Hepatic stellate cell (primary cell): Measurements from ENCODE around the gene FAM120AOS.

Experiments
- DNase-seq: peaks from one replicate; pipeline ENCODE4 v3.0.0; 2011; ENCODE audit warnings: low spot score

FAM120AOS gene

DNA sequence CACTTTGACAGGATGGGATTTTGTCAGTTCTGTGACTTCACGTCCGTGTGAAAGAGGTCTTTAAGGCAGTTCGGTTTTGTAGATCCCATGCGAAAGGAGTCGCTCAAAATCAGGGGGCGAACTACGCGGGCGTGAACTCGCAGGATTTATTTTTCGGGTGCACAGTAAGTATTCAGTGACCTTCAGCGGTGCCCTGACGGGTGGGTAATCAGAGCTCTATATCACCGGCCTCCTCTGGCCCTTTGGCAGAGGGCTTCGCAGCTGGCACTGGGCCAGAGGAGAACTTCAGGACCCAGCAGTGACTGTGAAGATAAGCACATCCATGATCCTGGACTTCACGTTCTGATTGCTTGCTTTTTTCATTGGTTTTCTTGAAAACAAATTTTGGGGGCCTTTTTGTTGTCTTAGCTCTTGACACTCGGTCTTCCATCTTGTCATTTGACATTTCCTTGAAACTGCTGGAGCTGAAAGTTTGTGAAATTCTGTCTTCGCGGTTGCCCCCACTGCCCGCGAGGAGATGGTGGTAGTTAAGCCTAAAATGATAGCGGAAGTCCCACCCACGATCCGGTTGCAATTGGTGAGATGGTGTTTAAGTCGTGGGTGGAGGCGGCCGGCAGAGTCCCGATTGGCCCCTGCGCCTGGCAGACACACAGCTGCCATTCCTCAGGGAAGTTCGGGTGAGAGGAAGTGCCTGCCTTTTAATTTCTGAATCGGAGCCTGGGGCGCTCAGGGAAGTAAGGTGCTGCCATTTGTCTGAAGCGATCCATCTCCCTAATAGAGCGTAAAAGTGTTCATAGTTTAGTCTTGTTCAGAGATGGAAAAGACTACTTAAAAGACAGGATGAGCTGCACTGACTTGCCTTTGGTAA is at the start of gene FAM120AOS:
Gene FAM120AOS, minus strand, starts transcription at position 535 of the 868 bp plus-strand sequence. CDS start 872 bp downstream, outside the sequence.
- DNase-seq, result peak; percentile 94

DNA sequence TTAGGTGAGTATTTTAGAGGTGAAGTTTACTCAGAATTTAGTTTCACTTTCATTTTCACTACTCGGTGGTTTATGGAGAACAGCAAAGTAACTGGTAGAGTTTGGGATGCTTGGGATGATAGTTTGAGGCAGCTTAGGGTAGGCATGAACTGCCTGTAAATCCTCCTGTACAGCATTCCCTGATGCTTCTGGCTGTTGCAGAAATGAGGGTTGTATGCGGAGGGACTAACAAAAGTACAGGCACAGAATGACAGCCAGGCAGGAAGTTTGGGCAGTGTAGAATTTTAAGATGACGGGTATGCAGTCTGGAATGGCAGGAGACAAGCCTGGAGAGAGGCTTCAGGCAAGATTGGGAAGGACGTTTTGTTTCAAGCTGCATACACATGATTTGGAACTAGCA is 48.0 kb upstream of the FAM120AOS start:
- DNase-seq, result peak; percentile 57

DNA sequence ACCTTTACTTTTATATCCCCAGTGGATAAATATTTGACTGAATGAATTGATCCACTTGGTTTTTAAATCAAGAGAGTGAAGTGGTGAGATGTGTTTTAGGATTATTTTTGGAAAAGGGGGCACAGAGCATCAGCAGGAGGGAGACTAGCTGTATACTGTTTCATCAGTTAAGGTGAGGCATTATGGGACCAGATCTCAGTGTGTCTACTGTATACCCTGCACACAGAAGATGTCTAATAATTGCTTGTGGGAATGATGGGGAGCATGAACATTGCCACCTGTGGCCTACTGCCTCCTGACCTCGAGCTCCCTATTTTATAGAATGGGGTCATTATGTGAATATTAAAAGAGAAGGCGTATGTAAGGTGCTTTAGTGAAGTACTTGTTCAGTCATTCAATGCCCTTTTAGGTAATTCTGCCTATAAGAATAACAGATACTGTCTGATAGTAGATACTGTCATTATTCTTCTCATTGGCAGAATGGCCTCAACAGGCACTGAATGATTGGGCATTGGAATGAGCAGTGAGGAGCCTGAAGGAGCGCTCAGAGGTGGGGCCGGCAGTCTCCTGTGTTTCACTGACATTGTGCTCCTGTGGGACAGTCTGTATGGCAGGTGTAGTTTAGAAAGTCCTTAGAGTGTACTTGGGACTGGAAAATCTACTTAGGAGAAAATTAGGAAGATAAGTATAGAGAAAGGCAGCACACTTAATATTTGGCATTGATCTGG is 47.4 kb upstream of the FAM120AOS start:
- peak; percentile 33 for DNase-seq

DNA sequence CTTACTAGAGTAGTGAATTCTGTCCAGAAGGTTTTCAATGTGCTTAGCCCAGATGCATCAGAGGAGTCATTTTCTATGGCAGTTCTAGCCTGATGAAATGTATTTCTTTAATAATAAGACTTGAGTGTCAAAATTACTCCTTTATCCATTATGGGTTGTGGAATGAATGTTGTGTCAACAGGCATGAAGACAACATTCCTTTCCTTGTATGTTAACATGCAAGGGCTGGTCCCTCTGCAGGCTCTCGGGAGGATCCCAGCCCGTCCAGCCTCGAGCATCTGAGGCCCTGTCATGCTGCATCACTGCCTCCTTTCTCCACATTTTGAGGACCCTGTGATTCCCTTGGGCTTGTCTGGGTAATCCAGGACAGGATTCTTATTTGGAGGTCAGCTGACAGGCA is 42.9 kb upstream of the FAM120AOS start:
- DNase-seq, result no peak

- DNase-seq, result no peak
These were observed 40.6 kb upstream of the FAM120AOS start for GRCh38 chr9:93493949-93494348.

- no peak for DNase-seq
These were observed 38.9 kb upstream of the FAM120AOS start for GRCh38 chr9:93492327-93492726.

GRCh38 chr9:93491593-93492232 is 38.3 kb upstream of the FAM120AOS start:
- DNase-seq, result no peak

GRCh38 chr9:93488244-93488643 is 34.9 kb upstream of the FAM120AOS start:
- DNase-seq, result no peak

DNA sequence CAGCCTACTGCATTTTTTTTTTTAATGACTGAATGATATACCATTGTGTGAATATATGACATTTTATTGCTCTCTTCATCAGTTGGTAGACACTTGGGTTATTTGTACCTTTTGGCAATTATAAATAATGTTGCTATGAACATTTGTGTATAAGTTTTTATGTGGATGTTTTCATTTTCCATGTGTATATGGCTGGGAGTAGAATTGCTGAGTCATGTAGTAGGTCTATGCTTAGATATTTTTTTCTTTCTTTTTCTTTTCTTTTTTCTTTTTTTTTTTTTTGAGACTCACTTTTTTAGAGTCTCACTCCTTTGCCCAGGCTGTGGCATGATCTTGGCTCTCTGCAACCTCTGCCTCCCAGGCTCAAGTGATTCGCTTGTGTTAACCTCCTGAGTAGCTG is 32.9 kb upstream of the FAM120AOS start:
- no peak for DNase-seq

DNA sequence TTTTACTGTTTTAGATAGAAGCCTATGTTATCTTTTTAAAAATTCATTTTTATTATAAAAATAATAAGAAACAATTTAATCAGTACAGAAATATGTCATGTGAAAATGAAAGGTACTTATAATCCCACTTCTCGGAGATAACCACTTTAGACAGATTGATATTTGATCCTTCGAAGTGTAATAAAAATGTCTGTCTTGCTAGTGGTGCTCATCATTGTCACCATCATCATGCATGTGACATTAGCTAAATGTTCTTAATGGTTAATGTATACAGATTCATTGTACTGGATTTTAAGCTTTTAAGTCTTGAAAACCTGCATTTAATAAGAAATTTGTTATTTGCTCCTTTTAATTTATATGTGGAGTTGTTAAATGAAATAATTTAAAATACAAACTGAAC is 30.1 kb upstream of the FAM120AOS start:
- DNase-seq, result no peak

- no peak for DNase-seq
These were observed 27.4 kb upstream of the FAM120AOS start for GRCh38 chr9:93480728-93481324.

DNA sequence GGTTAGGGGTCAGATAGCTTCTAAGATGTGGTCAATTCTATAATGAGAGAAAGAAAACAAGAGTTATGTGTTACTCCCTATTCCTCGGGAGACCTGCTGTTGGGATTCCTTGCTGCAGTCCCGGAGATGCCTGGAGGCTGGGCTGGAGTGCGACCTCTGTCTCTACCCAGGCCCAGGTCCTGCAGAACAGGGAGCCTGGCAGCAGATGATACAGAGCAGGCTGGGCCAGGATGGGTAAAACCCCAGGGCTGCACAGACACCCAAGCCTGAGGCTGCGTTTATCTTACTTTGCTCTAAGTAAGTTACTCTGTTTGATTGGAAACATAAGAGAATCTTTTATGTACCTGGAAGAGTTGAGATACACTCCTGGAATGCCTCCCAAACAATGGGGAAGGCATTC is 26.9 kb upstream of the FAM120AOS start:
- no peak for DNase-seq

- DNase-seq, result no peak
These were observed 26.3 kb upstream of the FAM120AOS start for GRCh38 chr9:93479726-93480125.

DNA sequence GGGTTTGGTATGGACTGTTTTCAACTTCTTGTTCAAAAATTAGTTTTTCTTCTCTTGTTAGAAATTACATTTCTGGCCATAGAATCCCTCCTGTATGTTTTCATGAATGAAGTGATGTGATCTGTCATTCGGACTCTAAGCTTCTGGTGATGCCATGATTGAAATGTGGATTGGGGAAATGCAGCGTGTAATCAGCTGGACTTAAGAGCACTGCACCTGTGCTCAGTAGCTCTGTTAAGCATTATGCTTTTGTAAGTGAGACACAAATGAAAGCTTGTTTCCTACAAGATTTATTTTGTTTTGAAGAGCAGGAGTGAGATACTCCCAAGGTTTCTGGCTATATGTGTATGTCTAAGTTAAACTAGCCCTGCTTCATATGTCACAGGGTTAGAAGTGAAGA is 24.0 kb upstream of the FAM120AOS start:
- no peak for DNase-seq

- DNase-seq, result no peak
These were observed 23.5 kb upstream of the FAM120AOS start for GRCh38 chr9:93476924-93477323.

- no peak for DNase-seq
These were observed 22.5 kb upstream of the FAM120AOS start for GRCh38 chr9:93475856-93476255.

DNA sequence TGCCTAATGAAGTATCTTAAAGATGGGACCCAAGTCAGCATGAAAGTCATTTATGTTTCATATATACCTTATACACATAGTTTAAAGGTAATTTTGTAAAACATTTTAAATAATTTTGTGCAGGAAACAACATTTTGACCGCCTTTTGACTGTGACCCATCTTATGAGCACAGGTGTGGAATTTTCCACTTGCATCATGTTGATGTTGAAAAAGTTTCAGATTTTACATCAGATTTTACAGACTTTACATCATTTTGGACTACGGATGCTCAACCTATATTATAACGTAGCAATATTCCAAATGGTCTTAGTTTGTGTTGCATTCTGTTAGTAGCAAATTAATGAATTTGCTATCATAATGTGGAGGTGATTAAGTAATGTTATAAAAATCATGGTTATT is 21.7 kb upstream of the FAM120AOS start:
- DNase-seq, result no peak

DNA sequence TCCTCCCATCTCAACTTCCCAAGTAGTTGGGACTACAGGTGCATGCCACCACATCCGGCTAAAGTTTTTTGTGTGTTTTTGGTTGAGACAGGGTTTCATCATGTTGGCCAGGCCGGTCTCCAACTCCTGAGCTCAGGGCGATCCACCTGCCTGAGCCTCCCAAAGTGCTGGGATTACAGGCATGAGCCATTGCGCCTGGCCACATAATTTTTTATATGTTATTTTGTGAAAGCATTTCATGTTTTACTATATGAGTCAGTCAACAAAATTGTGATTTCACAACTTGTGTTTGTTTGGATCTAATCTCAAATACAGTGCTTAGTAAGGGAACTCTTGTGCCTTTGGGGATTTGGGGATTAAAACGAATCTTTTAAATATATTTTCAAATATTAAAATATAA is 20.0 kb upstream of the FAM120AOS start:
- peak; percentile 16 for DNase-seq

DNA sequence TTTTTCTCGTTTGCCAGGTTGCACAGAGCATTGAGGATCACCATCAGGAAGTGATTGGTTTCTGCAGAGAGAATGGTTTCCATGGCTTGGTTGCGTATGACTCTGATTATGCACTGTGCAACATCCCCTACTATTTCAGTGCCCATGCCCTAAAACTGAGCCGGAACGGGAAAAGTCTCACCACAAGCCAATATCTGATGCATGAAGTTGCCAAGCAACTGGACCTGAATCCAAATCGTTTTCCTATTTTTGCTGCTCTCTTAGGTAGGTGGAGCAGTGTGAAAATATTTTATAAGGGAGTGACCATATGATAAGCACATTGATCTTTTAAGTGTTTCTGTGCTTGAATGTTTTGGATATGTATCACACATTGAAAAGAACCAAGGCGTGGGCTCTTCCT is 17.7 kb upstream of the FAM120AOS start:
- no peak for DNase-seq

DNA sequence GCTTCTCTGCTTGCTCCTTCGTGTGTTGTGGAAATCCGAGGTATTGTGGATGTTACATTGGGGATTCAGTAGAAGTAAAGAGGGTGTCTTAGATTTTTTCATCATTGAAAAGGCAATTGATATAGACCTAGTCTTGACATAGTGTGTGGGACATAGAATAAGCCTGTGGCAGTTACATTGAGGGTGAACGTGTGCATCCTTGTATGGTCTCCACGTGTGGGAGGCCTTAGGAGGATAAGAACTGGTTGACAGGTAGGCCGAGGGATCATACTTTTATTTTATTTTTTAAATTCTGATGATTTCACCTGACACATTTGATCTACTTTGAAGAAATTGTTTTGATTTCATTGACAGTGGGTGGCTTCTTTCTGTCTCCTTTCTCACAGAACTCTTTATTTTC is 17.0 kb upstream of the FAM120AOS start:
- DNase-seq, result no peak

- peak; percentile 31 for DNase-seq
These were observed 15.5 kb upstream of the FAM120AOS start for GRCh38 chr9:93468763-93469456.

- DNase-seq, result no peak
These were observed 14.1 kb upstream of the FAM120AOS start for GRCh38 chr9:93467462-93467861.
